ENCODE measurements around the gene DPEP3.

The DPEP3 gene

GRCh38 chr16:67928561-67929364 is 51.5 kb downstream of the DPEP3 start:
- no peak for FAIRE-seq

GRCh38 chr16:67928147-67928546 is 52.2 kb downstream of the DPEP3 start:
- no peak for FAIRE-seq

- no peak for FAIRE-seq
Measured at GRCh38 chr16:67927131-67927941, 53.0 kb downstream of the DPEP3 start.

GRCh38 chr16:67926181-67926750 is 54.0 kb downstream of the DPEP3 start:
- no peak for FAIRE-seq
